Left ventricle myocardium inferior (tissue), 1 donor: ENCODE results near the gene TSKU. TPM values are rescaled to one million over a fixed set of nuclear protein-coding genes. Genes with fewer than 3 reads are reported as not detected.
A peak's percentile ranks its signal among the peaks of the same experiment; 100 is the strongest.

Source experiments
- DNase-seq: peaks from one replicate; pipeline ENCODE4 v3.0.0-alpha.2; 2020
- H3K27ac ChIP-seq: fragments of 200-600 bp; replicated peaks from 2 replicates; pipeline ENCODE4 v1.8.0; 2021
- H3K27me3 ChIP-seq: fragments of 200-600 bp; 2 replicates; pipeline ENCODE4 v1.8.0; 2021; ENCODE audit warnings: low read depth
- H3K36me3 ChIP-seq: fragments of 200-600 bp; 2 replicates; pipeline ENCODE4 v1.8.0; 2021
- H3K4me1 ChIP-seq: fragments of 200-600 bp; 2 replicates; pipeline ENCODE4 v1.8.0; 2021
- H3K4me3 ChIP-seq: fragments of 200-600 bp; 2 replicates; pipeline ENCODE4 v1.8.0; 2021; ENCODE audit warnings: mild to moderate bottlenecking, moderate library complexity
- H3K9me3 ChIP-seq: fragments of 200-600 bp; replicated peaks from 2 replicates; pipeline ENCODE4 v1.8.0; 2021
- intact Hi-C: fragments of 100-400 bp; cut with micrococcal nuclease; formaldehyde crosslinking; loops from one replicate; pipeline ENCODE4 v1.11.0; 2022
- total RNA-seq: library from RNA; stranded (reverse); fragmentation: NEBNext Ultra II Directional; extraction: Animal tissue kit (Norgen Biotek cat#: 25700); gene quantifications from one replicate; pipeline ENCODE4 v1.2.1, GENCODE V29; 2021
- TF ChIP-seq, protein P1 (sequence below): fragments of 200-600 bp; IDR thresholded peaks from 2 replicates; pipeline ENCODE4 v1.8.0; 2021; ENCODE audit warnings: antibody characterized with exemption, mild to moderate bottlenecking, borderline replicate concordance
- donor health status: DM: no; HTN: yes; CAD: no; lungs with severe emphysema.

TSKU gene
- total RNA-seq, 1 donor from 2014 or later = 12.1 TPM

DNA sequence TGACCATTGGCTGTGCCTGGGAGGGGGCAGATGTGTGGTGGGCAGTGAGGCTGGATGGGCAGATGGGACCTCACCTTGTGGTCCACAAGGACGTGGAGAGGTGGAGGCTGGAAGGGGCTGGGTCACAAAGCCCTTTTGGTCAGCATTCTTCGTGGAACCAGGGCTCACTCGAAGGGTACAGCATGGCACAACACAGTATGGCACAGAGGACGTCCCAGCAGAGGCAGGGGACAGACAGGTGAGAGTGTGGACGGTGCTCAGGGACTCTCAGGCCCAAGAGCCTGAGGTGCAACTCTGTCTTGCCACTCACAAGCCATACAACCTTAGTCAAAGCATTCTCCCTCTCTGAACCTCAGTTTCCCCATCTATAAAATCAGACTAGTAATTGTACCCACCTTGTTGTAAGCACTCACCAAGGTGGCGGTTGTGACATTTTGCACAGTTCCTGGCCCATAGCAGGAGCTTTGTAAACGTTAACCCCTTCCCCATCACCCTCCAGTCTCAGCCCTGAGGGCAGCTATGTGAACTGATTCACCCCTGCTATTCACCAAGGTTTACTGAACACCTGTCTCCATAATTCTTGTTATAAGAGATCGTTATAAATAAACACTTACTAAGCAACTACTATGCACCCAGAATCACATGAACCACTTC is 11.6 kb upstream of the TSKU start:
- no peaks in the 10 kb centered on the region for H3K36me3 ChIP-seq
- peaks cover 83% of the 10 kb centered on the region for H3K4me1 ChIP-seq
- DNase-seq = no peak
- H3K4me3 ChIP-seq = no peak overlapping the region
- TF ChIP-seq, protein P1, sequence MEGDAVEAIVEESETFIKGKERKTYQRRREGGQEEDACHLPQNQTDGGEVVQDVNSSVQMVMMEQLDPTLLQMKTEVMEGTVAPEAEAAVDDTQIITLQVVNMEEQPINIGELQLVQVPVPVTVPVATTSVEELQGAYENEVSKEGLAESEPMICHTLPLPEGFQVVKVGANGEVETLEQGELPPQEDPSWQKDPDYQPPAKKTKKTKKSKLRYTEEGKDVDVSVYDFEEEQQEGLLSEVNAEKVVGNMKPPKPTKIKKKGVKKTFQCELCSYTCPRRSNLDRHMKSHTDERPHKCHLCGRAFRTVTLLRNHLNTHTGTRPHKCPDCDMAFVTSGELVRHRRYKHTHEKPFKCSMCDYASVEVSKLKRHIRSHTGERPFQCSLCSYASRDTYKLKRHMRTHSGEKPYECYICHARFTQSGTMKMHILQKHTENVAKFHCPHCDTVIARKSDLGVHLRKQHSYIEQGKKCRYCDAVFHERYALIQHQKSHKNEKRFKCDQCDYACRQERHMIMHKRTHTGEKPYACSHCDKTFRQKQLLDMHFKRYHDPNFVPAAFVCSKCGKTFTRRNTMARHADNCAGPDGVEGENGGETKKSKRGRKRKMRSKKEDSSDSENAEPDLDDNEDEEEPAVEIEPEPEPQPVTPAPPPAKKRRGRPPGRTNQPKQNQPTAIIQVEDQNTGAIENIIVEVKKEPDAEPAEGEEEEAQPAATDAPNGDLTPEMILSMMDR = no peak
- intact Hi-C loops = no loop called here
- H3K27me3 ChIP-seq = no peaks in the 10 kb centered on the region
- peak overlapping the region; percentile 83 for H3K27ac ChIP-seq
- peaks cover 15% of the 10 kb centered on the region for H3K9me3 ChIP-seq

DNA sequence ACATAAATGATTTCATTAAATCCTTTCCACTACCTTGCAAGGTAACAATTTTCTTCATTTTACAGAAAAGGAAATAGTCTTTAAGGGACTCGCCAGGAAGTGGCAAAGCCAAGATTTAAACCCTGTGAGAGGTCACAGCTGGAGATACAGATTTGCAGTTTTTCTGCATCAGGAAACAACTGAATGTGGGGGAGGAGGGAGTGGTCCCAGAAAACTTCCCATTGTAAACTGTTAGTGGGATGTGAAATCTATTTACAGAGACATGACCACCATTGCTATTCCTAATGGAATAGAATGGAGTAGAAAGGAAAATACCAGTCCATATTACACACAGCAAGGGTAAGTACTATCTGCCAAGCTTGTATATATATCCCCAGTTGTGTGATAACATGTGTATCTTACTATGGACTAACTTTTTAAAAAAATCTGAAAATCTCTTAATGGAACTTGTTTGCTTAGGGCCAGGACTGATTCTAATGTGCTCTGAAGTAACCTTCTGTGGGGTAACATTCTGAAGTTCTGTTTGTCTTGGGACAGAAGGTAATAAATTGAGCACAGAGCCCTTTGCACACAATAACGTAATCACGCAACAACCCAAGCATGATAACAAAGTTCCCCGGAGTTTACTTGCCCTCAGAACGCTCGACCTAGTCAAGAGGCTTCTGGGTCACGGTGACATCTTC is 10.9 kb upstream of the TSKU start:
- DNase-seq = no peak

DNA sequence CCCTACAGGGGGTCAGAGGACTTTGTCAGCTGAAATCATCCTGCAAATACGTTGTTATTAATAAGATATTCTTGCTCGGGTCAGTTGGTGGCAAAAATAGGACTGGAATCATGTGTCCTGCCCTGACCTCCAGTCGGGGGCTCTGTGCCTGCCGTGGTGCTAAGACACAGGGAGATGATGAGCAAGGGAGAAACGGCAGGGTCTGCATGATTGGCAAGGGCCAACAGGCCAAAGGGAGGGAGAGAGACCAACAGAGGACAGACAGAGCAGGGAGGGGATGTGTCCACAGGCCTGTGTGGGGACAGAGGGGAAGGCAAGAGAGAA is 10.4 kb upstream of the TSKU start:
- Histone ChIP-seq H3K27ac (peak overlapping the region; percentile 83), H3K4me3 (no peak overlapping the region), H3K36me3 (no peaks in the 10 kb centered on the region), H3K9me3 (peaks cover 26% of the 10 kb centered on the region), H3K4me1 (peaks cover 72% of the 10 kb centered on the region), H3K27me3 (no peaks in the 10 kb centered on the region)
- DNase-seq = no peak
- TF ChIP-seq, protein P1 = no peak
- intact Hi-C loops = no loop called here

More for the DNA sequence above, 10.9 kb upstream of the TSKU start:
- H3K36me3 ChIP-seq = no peaks in the 10 kb centered on the region
- TF ChIP-seq, protein P1 = no peak
- H3K27me3 ChIP-seq = no peaks in the 10 kb centered on the region
- peaks cover 77% of the 10 kb centered on the region for H3K4me1 ChIP-seq
- peak overlapping the region; percentile 83 for H3K27ac ChIP-seq
- H3K9me3 ChIP-seq = peaks cover 21% of the 10 kb centered on the region
- intact Hi-C loops = no loop called here
- no peak overlapping the region for H3K4me3 ChIP-seq

DNA sequence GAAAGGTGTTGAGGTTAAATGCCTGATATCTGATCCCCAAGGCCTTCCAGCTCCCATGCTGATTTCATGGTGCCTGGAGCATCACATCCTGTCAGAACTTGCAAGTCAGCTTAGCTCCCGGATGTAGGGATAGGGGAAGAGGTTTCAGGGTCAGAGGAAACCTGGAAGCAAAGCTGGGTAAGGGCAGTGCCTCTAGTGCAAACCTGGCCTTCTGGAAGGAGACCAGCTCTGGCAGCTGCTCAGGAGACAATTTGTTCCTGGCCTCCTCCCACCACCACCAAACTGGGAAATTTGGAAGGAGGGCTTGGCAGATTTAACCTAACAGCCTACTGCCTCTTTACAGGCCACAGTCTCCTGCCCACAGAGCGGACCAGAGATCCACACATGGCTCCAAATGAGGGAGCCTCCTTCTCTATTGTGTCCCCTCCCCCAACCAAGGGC is 9.2 kb upstream of the TSKU start:
- no peaks in the 10 kb centered on the region for H3K36me3 ChIP-seq
- H3K27ac ChIP-seq = peak overlapping the region; percentile 83
- H3K9me3 ChIP-seq = peaks cover 26% of the 10 kb centered on the region
- TF ChIP-seq, protein P1 = no peak
- peaks cover 60% of the 10 kb centered on the region for H3K4me1 ChIP-seq
- intact Hi-C loops = no loop called here
- H3K4me3 ChIP-seq = no peak overlapping the region
- no peaks in the 10 kb centered on the region for H3K27me3 ChIP-seq
- peak; percentile 68 for DNase-seq

DNA sequence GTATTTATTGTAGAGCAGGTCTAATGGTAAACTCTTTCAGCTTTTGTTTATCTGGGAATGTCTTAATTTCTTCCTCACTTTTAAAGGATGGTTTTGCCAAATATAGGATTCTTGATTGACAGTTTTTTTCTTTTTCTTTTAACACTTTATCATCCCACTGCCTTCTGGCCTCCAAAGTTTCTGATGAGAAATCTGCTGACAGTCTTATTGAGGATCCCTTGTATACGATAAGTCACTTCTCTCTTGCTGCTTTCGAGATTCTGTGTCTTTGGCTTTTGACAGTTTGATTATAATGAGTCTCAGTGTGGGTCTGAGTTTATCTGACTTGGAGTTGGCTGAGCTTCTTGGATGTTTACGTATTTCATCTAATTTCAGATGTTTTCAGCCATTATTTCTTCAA is 6.7 kb upstream of the TSKU start:
- Histone ChIP-seq H3K27ac (no peak overlapping the region), H3K27me3 (no peaks in the 10 kb centered on the region), H3K9me3 (peaks cover 26% of the 10 kb centered on the region), H3K4me1 (peaks cover 43% of the 10 kb centered on the region), H3K36me3 (no peaks in the 10 kb centered on the region), H3K4me3 (no peak overlapping the region)
- intact Hi-C loops = no loop called here
- TF ChIP-seq, protein P1 = no peak
- DNase-seq = no peak
